Right lung (tissue), 5 donors: ENCODE results near the gene HBQ1. TPM values are rescaled to one million over a fixed set of nuclear protein-coding genes. Genes with fewer than 3 reads are reported as not detected.
"Not testable (repeated sequence)": the region's sequence is repeated elsewhere in the genome, so short reads cannot be mapped to it uniquely, and the experiment has no call there.

Experiments
- DNase-seq, 2 donors: peaks; one replicate each; pipeline ENCODE4 v3.0.0-alpha.2; 2013
- polyA plus RNA-seq, 5 donors: library from polyadenylated mRNA; unstranded; fragments of 120-200 nt; gene quantifications; one replicate each; pipeline versions ENCODE4 v1.2.1 to v1.2.3, GENCODE V29; 2013; ENCODE audit warnings: inconsistent platforms in 1 of 5, low replicate concordance in 1 of 5; ENCODE audit not compliant: insufficient read length in 5 of 5, insufficient read depth in 1 of 5

HBQ1 gene
- polyA plus RNA-seq, 5 donors, result 0.36 to 1.9 (median 1.1) TPM

GRCh38 chr16:175011-175949 is 5.0 kb upstream of the HBQ1 start:
- DNase-seq, result no peak

- not testable (repeated sequence) for DNase-seq
Observed at GRCh38 chr16:176006-176405, 4.3 kb upstream of the HBQ1 start.

GRCh38 chr16:176477-177382 is 3.5 kb upstream of the HBQ1 start, which contains the start of gene HBA1:
Gene HBA1, plus strand, starts transcription at chr16:176680. Its CDS starts 37 bp downstream, at chr16:176717.
- not testable (repeated sequence) for DNase-seq

DNA sequence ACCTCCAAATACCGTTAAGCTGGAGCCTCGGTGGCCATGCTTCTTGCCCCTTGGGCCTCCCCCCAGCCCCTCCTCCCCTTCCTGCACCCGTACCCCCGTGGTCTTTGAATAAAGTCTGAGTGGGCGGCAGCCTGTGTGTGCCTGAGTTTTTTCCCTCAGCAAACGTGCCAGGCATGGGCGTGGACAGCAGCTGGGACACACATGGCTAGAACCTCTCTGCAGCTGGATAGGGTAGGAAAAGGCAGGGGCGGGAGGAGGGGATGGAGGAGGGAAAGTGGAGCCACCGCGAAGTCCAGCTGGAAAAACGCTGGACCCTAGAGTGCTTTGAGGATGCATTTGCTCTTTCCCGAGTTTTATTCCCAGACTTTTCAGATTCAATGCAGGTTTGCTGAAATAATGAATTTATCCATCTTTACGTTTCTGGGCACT is 2.9 kb upstream of the HBQ1 start:
- DNase-seq, result no peak

DNA sequence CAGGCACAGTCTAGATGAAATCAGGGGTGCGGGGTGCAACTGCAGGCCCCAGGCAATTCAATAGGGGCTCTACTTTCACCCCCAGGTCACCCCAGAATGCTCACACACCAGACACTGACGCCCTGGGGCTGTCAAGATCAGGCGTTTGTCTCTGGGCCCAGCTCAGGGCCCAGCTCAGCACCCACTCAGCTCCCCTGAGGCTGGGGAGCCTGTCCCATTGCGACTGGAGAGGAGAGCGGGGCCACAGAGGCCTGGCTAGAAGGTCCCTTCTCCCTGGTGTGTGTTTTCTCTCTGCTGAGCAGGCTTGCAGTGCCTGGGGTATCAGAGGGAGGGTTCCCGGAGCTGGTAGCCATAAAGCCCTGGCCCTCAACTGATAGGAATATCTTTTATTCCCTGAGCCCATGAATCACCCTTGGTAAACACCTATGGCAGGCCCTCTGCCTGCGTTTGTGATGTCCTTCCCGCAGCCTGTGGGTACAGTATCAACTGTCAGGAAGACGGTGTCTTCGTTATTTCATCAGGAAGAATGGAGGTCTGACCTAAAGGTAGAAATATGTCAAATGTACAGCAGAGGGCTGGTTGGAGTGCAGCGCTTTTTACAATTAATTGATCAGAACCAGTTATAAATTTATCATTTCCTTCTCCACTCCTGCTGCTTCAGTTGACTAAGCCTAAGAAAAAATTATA is 2.1 kb upstream of the HBQ1 start:
- DNase-seq, result no peak

DNA sequence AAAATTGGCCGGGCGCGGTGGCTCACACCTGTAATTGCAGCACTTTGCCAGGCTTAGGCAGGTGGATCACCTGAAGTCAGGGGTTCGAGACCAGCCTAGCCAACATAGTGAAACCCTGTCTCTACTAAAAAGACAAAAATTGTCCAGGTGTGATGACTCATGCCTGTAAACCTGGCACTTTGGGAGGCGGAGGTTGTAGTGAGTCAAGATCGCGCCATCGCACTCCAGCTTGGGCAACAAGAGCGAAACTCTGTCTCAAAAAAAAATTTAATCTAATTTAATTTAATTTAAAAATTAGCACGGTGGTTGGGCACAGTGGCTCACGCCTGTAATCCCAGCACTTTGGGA is 1.6 kb upstream of the HBQ1 start:
- no peak for DNase-seq

DNA sequence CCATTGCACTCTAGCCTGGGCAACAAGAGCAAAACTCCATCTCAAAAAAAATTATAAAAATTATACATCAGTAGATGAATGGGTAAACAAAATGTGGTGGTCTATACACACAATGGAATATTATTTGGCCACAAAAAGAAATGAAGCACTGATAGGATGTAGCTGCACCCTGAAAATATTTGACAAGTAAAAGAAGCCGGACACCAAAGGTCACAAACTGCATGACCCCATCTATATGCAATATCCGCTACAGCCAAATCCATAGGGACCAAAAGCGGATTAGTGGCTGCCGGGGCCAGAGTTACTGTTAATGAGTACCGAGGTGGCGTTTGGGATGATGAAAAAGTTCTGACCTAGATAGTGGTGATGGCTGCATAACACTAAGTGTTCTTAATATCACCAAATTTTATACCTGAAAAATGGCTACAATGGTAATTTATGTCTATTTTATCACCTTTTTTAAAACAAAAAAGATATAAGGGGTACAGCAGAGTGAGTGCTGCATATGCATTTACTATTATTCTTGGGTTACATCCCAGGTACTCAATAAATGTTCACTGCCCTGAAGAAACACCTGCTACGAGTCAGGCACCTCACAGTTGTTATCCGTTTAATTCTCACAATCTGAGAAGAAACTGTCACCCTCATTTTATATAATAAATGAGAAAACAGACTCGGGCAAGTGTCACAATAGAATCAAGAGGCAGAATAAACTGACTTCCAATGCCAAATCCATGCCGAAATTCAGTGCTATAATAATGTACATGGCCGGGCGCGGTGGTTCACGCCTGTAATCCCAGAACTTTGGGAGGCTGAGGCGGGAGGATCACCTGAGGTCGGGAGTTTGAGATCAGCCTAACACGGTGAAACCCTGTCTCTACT is 807 bp upstream of the HBQ1 start:
- DNase-seq, result no peak

GRCh38 chr16:180681-181564 is 664 bp downstream of the HBQ1 start:
- DNase-seq, result peak in 1 of 2 donors; percentile 36

GRCh38 chr16:181565-182021 is 1.3 kb downstream of the HBQ1 start:
- no peak for DNase-seq

DNA sequence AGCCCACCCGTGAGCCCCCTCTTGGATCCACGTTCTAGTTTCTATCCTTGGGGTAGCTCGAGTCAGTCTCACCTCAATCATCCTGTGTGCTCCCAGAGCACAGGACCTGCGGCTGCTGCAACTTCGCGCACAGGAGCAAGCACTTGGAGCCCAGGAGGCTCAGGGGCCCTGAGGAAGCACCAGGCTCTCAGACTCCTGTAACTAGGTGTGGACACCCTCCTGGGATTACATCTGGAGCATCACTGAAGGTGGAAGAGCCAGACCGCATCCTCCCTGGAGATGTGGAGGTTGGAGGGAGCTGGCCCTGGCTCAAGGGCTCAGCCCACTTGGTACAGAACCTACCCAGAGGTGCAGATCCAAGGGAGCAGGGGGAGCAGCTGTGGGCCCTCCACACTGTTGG is 2.7 kb downstream of the HBQ1 start:
- DNase-seq, result no peak

DNA sequence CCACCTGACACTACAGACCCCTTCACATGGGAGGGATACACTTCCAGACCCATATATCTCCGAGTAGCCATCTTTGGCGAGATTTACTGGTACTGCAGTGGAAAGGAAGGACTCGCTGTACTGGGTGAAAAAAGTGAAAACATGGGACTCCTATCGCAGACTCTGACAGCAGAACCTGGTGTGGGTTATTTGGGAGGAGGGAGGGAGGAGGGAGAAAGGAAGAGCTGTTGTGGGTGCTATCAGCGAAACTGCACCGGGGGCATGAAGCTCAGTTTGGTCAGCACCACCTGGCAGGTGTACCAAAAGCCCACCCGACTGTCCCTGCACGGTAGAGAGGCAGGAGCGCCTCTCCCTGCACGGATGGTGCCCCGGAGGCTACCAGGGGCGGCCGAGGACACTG is 5.0 kb downstream of the HBQ1 start:
- no peak for DNase-seq

DNA sequence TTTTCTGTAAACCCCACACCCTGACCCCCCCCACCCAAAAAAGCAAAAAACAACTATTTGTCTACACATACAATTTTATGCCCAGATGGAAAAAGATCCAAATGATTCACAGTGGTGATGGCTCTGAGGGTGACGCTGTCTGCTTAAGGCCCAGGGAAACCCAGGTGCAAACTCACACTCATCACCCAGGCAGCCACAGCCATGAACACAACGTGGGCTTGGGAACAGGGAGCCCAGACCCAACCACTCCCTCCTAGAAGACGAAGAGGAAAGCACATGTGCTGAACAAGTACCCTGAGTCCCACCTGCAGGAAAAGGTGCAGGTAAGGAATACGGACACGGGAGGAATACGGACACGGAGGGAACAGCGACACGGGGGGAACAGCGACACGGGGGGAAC is 5.4 kb downstream of the HBQ1 start:
- no peak for DNase-seq

GRCh38 chr16:187330-187729 is 7.1 kb downstream of the HBQ1 start:
- DNase-seq, result no peak

DNA sequence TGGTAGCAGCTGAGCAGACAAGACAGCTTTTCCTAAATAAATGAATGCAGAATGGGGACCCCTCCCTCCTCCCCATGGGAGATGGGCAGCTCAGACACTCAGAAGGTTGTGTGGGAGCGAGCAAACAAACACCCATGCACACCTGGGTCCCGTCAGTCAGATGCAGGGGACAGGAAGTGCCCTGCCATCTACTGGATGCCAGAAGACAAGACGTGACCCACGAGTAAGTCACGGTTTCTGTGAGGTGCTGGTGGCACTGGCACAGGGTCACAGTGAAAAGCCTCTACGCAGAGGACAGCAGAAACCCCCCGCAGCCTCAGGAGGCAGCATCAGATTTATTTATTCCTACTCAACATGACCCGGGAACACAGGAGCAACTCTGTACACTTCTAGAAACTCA is 8.4 kb downstream of the HBQ1 start:
- no peak for DNase-seq

DNA sequence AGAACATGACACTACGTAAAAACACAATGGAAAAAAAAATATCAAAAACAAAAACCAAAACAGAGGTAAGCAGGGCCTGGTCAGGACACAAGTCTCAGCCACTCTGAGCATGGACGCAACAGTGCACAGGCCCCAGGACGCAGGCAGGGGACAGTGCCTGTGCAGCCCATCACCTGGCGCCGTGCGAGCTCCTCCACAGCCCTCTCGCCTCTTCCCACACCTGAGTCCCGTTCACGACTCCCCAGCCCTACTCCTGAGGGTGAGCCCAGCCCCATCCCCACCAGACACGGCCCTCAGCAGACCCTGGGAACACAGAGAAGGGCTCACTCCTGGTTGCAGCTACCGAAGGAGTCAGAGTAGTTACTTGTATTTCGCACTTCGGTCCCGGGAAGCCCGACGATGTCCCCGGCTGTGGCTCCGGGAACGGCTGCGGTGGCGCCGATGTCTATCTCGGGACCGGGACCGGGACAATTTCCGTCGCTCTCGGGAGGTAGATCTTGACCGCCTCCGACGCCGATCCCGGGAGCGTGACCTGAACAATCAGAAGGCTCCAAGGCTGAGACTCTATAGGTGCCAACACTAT is 9.4 kb downstream of the HBQ1 start:
- DNase-seq, result no peak

GRCh38 chr16:191831-192230 is 11.6 kb downstream of the HBQ1 start:
- DNase-seq, result no peak

DNA sequence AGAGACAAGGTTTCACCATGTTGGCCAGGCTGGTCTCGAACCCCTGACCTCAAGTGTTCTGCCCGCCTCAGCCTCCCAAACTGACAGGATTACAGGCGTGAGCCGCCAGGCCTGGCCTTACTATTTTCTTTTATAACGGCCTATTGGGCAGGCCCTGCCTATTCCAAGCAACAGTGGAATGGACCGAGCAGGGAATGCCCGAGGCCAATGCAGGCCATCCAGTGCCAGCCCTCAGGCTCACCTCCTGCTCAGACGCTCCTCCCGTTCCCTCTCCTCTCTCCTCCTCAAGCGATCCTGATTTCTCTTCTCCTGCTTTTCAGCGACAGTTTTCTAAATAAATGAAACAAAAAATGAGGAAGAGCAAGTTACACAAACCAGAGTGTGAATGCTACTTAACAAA is 12.4 kb downstream of the HBQ1 start:
- DNase-seq, result no peak

DNA sequence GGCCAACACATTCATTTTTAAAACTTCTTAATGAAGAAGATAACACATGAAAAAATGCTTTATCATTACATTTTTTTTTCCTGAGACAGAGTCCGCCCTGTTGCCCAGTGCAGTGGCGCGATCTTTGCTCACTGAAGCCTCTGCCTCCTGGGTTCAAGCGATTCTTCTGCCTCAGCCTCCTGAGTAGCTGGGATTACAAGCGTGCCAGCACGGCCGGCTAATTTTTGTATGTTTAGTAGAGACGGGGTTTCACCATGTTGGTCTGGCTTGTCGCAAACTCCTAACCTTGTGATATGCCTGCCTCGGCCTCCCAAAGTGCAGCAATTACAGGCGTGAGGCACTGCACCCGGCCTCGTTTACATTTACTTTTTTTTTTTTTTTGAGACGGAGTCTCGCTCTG is 13.2 kb downstream of the HBQ1 start:
- DNase-seq, result no peak

DNA sequence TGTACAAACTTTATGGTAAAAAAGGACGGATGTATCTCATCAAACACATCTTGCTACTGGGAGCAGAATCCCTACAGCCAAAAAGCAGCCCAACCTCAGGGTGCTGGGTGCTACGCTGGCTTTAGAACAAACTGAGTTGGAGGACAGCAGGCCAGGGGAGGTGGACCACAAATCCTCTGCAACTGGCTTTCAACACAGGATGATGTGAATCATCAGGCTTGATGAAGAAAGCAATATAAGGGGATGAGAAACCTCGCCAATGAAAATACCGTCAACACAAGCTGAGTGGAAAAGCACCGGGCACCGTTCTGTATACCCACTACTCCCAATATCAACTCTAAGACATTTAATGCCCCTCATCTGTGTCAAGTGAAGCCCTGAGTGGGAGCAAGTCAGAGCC is 14.3 kb downstream of the HBQ1 start:
- DNase-seq, result no peak
